ENCODE measurements around the gene PYGL.
"Not testable (repeated sequence)": the region's sequence is repeated elsewhere in the genome, so short reads cannot be mapped to it uniquely, and the experiment has no call there.

PYGL gene

DNA sequence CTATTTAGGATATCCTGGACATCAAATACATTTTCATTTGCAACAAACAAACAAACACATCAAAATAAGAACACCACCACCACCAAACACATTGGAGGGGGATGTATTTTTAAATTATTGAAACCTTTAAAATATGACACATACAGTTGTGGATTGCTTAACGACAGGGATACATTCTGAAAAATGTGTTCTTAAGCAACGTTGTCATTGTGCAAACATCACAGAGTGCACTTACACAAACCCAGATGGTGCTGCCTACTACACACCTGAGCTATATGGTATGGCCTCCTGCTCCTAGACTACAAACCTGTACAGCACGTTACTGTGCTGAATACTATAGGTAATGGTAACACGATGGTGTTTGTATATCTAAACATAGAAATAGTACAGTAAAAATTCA lies 19.4 kb downstream of the PYGL start:
- no peak for DNase-seq

GRCh38 chr14:50924236-50924635 lies 20.0 kb downstream of the PYGL start:
- no peak for DNase-seq

GRCh38 chr14:50922803-50923202 lies 21.5 kb downstream of the PYGL start:
- no peak for DNase-seq

GRCh38 chr14:50920482-50921230 lies 23.6 kb downstream of the PYGL start:
- no peak for DNase-seq

DNA sequence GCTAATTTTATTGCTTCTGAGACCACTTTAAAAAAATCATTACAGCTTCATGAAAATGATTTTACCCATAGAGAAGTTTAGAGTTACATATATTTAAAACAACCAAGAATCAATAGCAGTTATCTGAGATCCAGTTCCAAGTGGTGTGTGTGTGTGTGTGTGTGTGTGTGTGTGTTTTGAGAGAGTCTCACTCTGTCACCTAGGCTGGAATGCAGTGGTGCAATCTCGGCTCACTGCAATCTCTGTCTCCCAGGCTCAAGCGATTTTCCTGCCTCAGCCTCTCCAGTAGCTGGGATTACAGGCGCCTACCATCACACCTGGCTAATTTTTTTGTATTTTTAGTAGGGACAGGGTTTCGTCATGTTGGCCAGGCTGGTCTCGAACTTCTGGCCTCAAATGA lies 24.8 kb downstream of the PYGL start:
- not testable (repeated sequence) for DNase-seq

GRCh38 chr14:50917449-50917848 lies 26.8 kb downstream of the PYGL start:
- no peak for DNase-seq

- DNase-seq = no peak
These were observed 33.5 kb downstream of the PYGL start for GRCh38 chr14:50910495-50911420.

- no peak for DNase-seq
These were observed 37.8 kb downstream of the PYGL start for GRCh38 chr14:50906326-50907065.

GRCh38 chr14:50904719-50905118 lies 39.6 kb downstream of the PYGL start:
- DNase-seq = no peak

DNA sequence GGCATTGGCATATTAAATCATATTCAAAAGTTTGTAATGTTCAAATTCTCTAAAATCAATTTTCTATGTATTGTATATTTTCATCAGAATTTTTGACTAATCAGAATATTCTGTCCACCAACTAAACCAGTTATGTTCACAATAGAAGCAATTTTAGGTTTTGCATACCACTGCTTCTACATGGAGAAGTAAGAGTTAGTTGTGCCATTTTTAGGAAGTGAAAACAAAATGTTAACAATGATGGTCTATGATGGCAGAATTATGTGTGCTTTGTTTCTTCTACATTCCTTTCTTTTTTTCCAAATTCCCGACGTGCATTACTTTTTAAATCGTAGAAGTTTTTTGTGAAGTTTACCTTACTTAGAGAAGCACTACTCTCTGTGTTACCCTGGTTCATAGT lies 42.9 kb downstream of the PYGL start:
- DNase-seq = no peak

DNA sequence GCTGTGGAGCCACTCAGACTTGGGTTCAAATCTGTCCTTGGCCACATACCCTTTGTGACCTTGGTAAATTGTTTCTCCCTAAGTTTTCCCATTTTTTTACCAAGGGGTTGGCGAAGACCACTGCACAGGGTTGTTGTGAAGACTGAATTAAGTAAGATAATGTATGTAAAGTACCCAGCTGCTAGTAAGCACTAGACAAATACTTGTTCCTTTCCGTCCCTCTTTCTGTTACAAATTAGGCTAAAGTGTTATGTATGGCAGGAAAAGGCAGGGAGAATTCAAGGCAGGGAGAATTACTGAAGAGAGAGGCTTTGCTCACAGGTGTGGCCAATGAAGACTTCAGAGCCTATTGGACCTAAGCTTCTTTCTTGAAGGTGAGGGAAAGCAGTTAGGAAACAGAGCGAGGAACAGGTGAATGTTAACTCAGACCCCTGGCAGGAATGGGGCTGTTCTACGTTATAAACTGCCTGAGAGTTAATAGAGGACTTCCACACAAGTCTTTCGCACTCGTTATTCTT lies 46.6 kb downstream of the PYGL start:
- DNase-seq = no peak

DNA sequence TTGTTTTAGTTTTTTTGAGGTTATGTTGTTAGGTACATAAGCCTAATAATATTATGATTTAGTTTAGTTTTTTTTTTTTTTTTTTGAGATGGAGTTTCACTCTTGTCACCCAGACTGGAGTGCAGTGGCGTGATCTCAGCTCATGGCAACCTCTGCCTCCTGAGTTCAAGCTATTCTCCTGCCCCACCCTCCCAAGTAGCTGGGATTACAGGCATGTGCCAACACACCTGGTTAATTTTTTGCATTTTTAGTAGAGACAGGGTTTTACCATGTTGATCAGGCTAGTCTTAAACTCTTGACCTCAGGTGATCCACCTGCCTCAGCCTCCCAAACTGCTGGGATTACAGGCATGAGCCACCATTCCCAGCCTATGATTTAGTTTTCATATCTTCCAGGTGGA lies 47.3 kb downstream of the PYGL start:
- not testable (repeated sequence) for DNase-seq

DNA sequence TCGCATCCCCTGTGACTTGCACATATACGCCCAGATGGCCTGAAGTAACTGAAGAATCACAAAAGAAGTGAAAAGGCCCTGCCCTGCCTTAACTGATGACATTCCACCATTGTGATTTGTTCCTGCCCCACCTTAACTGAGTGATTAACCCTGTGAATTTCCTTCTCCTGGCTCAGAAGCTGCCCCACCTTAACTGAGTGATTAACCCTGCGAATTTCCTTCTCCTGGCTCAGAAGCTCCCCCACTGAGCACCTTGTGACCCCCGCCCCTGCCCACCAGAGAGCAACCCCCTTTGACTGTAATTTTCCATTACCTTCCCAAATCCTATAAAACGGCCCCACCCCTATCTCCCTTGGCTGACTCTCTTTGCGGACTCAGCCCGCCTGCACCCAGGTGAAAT lies 47.9 kb downstream of the PYGL start:
- not testable (repeated sequence) for DNase-seq

DNA sequence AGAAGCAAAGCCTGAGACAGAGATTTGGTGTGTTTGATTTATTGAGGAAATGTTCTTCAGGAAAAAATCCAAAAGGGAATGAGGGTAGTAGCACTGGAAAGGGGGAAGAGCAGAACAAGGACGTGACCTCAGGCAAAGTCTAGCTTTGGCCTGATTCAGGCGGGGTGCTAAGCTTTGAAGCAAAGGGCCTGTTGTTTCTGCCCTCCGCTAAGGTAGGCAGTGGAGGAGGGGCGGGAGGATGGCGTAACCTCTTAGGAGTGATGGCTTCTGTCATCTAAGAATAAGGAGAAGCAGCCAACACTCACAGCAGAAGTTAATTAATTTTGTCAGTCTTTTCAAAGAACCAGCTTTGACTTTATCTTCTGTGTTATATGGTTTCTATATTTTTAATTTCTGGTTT lies 52.0 kb downstream of the PYGL start:
- no peak for DNase-seq

DNA sequence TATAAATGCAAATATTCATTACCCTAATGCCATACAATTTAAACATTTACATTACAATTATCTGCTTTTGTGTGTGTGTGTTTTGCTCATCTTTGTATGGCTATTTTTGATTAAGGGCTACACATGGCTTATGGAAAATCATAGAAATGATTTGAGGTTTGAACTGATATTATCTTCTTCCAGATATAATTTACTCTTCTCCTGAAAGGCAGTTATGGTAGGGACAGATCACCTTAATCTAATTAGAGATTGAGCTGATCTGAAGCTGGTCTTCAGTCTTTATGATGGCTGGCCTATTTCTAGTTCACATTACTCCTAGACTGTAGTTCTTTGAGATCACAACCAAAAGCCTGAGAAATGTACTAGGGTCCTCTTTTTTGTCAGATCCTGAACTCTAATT lies 56.8 kb downstream of the PYGL start:
- DNase-seq = no peak

DNA sequence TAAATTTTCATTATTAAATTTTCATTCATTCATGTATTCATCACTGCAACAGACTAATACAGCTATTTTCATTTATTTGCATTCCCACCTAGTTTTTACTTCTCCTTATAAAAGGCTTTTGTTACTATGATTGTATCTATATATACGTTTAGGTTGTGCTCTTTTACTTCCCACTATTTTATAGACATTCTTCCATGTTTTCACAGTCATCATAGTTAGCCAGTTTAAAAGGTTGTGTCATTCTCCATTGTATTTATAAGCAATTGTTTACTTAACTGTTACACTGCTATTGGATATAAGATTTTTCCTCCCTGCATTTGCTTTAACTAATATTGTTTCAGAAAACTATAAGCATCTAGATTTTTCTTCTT lies 60.5 kb downstream of the PYGL start:
- no peak for DNase-seq

DNA sequence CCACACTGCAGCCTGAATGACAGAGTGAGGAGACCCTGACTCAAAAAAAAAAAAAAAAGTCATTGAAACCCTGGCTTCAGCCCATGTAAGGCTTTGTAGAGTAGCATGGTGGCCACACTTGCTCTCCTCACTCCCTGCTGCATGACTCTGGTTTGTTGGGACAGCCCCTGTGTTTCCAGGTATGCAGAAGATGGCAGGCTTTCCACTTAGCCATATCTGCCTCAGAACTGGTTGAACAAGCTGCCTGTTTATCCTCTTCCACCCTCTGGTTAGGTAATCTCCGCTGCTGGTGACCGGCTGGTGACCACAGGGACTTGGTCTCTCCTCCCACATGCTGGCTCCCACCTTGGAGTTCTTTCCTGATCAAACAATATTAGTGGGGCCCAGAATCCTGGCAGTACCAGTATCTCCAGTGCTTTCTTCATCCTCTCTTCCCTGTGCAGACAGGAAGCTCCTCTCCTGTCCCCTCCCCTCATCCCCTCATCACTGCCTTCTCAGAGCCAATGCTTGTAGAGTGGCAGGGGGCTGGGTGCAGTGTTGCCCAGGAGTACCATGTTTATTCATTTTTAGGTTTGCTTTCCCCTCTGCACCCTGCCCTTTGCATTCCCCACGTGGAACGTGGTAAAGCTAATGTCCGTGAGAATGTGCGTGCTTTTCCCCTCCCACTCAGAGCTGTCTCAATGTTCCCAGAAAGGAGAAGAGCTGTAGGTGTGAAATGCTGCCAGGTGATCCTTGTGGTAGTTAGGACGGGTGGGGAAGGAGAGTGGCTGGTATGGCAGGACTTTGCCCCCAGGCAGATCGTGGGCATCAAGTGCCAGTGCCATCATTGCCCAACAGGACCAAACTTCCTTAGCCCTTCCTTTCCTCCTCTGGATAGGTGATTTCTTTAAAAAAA lies 61.1 kb downstream of the PYGL start:
- no peak for DNase-seq

DNA sequence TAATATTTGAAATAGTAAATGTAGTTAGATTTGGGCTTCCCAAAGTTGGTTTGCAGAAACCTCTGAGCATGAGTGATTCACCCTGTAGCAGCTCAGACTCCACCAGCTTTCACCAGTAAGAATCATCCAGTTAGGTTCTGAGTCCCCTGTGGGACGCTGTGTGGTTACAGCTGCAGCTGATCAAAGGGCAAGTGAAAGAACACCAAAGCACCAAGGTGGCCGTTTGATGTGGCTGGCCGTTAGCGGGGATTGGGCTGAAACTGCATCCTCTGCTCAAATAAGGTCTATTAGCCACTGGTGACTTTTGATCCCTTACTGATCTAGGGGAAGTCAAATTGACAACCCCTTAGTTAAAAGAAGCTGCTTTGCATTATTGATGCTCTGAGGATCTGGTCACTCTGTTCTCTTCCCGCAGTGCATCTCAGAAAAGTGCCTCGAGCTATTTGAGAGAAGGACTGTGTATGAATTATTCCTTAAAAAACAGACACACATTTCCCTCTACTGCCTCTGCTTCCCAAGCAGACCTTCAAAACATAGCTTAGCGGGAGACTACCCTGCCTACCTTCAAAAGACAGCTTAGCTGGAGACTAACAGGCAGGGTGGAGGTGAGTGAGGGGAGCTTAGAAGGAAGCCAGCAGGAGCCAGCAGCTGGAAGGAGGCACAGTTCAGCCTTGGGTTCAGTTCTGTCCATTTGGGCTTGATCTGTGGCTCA lies 68.8 kb downstream of the PYGL start:
- no peak for DNase-seq

- DNase-seq = no peak
These were observed 69.5 kb downstream of the PYGL start for GRCh38 chr14:50874757-50875156.

DNA sequence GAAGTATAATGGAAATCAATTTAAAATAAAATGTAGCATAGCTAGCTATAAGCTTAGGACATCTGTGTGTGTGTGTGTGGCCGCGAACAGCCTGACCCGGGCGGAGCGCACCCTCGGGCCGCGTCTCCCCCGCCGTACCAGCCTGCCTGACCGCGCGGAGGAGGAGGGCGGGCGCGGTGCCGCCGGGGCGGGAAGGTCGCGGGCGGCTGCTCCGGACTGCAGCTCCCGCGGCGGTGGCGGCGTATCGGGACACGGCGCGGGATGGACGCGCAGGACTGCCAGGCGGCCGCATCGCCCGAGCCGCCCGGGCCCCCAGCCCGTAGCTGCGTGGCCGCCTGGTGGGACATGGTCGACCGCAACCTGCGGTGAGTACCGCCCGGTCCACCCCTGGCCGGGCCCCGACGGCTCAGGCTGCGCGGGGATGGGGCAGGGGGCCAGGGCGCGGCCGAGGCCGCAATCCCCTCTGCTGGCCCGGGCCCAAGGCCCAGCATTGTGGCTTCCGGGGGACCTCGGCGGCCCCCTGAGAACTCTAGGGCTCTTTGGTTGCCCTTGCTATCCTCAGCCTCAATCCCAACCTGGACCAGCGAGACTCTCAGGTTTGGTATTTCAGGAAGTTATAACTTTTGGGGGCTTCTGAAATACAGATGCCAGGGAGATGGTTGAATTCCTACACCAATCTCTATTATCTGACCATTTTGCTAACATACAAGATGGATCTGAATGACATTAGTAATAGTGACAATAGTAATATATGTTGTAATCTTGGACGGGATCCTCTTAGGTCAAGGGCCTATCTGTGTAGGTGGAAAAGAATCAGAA lies 72.2 kb downstream of the PYGL start, which contains the start of gene ABHD12B:
Gene ABHD12B (plus strand): TSS at position 140 of the 819 bp plus-strand sequence. CDS start 122 bp downstream, at position 262.
- no peak for DNase-seq
